GM21367 (cell line): Measurements from ENCODE around the gene FBL.

ENCODE experiments used
- ATAC-seq: cut with Tn5 transposase; IDR thresholded peaks from one replicate; pipeline ENCODE4 v1.9.1; 2021; ENCODE audit not compliant: unreplicated experiment

The FBL gene

DNA sequence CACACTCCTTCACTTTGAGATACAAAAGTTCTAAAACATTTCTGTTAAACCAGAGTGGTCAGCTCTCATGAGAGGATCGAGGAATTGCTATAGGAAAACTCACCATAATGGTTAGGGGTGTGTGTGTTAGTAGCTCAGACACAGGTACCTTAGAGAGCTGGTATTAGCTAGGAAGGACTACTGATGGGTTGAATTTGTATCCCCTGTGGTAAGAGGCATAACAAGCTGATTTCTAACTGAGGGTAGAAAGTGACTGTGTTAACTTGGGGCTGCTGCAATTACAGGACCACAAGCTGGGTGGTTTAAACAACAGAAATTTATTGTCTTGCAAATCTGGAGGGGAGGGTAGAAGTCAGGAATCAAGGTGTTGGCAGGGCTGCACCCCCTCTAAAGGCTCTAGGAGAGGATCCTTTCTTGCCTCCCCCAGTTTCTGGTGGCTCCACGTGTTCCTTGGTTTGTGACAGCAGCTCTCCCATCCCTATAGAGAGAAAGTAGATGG is 50.1 kb downstream of the FBL start:
- no peak for ATAC-seq

DNA sequence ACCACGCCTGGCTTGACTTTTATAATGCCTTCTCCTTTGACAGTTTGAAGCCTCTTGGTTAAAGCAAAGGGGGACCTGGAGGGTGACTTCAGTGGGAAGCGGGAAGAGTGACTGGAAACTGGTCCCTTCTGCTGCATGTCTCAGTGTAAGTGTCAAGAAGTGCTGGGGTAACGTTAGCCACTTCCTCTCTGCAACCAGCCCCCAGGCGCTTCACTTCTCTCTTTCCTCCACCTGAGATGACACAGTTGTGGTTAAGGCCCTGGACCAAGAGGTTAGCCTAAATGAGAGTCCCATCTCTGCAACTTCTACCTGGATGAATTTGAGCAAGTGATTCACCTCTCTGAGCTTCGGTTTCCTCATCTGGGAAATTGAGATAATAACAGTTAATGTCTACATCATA is 51.2 kb downstream of the FBL start:
- no peak for ATAC-seq

DNA sequence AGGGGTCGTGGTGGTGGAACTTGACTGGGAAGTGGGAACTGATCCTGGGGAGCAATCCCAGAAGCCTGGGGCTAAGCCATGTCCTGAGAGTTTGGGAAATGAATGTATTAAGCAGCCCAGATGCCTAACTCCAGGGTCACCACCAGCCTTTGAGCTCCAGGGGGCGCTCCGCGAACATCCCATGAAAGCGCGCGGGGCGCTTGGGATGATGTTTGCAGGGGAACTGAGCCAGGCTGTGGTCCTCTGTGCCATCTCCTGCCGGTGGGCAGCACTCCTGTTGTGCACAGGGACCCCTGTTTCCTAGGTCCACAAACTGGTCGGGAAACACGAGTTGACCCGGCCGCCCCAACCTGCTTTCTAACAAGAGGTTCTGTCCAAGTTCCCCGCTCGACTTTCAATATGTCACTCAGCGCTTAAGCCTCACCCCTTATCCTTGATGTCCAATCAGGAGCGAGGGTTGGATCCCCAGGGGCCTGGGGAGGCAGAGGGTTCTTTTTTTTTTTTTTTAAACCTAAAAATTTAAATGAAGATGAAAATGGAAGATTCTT is 53.1 kb downstream of the FBL start:
- no peak for ATAC-seq

DNA sequence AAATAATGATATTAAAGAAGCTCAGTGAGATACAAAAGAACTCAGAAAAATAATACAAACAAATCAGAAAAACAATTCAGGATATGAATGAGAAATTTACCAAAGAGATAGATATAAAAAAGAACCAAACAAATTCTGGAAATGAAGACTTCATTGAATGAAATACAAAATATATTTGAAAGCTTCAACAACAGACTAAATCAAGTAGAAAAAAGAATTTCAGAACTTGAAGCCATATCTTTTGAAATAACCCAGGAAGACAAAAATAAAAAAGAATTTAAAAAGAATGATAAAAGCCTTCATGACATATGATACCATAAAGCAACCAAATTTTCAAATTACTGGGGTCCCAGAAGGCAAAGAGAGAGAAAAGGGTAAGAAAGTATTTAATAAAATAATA is 57.9 kb downstream of the FBL start:
- ATAC-seq, result no peak
